GM18526 (cell line): ENCODE data around the gene PRKAR1B.

Experiments
- POLR2A ChIP-seq: IDR thresholded peaks from 3 replicates; pipeline ENCODE4 v1.6.1; 2011; ENCODE audit not compliant: insufficient read length; ENCODE audit errors: extremely low read depth

PRKAR1B gene

GRCh38 chr7:763762-764161, 36.7 kb upstream of the PRKAR1B start:
- no peak for TF ChIP-seq POLR2A

- no peak for TF ChIP-seq POLR2A
Observed at GRCh38 chr7:762885-763284, 35.8 kb upstream of the PRKAR1B start.

- TF ChIP-seq POLR2A: no peak
Observed at GRCh38 chr7:761631-762030, 34.5 kb upstream of the PRKAR1B start.

GRCh38 chr7:761101-761500, 34.0 kb upstream of the PRKAR1B start:
- no peak for TF ChIP-seq POLR2A

- no peak for TF ChIP-seq POLR2A
Observed at GRCh38 chr7:760006-760405, 32.9 kb upstream of the PRKAR1B start.

- no peak for TF ChIP-seq POLR2A
Observed at GRCh38 chr7:759569-759968, 32.5 kb upstream of the PRKAR1B start.

- no peak for TF ChIP-seq POLR2A
Observed at GRCh38 chr7:757741-758163, 30.7 kb upstream of the PRKAR1B start.

GRCh38 chr7:756928-757560, 30.0 kb upstream of the PRKAR1B start:
- no peak for TF ChIP-seq POLR2A

DNA sequence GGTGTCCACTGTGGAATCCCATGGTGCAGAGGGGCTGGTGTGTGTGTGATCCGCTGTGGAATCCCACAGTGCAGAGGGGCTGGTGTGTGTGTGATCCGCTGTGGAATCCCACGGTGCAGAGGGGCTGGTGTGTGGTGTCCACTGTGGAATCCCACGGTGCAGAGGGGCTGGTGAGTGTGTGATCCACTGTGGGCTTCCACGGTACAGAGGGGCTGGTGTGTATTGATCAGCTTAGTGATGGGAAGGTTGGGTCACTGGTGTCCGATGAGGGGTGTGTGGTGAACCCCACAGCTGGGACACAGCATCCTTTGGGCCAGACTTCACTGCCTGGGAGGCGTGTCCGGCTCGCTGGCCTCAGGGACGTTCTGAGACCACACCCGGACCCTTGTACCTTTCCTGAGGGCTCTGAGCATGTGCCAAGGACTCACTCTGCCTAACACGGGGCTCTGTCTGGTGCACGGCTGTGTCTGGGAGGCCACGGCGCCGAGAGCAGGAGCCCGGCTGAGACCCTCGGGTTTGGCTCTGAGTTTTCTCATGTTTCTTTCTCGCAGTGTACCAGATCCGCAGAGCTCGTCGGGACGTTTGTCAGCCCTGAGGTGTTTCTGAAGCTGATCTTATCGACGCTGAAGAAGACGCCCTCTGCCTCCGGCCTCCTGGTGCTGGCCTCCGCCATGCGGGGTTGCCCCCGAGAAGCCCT, 29.3 kb upstream of the PRKAR1B start:
- TF ChIP-seq POLR2A: no peak

DNA sequence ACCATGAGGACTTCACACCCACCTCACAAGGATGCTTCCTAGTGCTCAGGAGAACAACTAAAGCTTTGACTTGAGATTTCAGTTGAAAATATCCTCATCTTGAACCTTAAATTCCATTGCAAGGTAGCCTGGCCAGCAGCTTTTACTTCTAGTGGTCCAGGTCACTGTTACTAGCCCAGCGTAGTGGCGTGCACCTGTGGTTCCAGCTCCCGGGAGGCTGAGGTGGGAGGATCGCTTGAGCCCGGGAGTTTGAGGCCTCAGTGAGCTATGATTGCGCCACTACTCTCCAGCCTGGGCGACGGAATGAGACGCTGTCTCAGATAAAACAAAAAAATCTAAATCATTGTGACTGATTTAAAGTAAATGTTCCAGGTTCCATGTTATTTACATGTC, 28.3 kb upstream of the PRKAR1B start:
- no peak for TF ChIP-seq POLR2A

GRCh38 chr7:754531-755412, 27.7 kb upstream of the PRKAR1B start:
- no peak for TF ChIP-seq POLR2A

GRCh38 chr7:753190-753589, 26.1 kb upstream of the PRKAR1B start:
- no peak for TF ChIP-seq POLR2A

- no peak for TF ChIP-seq POLR2A
Observed at GRCh38 chr7:751826-752225, 24.7 kb upstream of the PRKAR1B start.

DNA sequence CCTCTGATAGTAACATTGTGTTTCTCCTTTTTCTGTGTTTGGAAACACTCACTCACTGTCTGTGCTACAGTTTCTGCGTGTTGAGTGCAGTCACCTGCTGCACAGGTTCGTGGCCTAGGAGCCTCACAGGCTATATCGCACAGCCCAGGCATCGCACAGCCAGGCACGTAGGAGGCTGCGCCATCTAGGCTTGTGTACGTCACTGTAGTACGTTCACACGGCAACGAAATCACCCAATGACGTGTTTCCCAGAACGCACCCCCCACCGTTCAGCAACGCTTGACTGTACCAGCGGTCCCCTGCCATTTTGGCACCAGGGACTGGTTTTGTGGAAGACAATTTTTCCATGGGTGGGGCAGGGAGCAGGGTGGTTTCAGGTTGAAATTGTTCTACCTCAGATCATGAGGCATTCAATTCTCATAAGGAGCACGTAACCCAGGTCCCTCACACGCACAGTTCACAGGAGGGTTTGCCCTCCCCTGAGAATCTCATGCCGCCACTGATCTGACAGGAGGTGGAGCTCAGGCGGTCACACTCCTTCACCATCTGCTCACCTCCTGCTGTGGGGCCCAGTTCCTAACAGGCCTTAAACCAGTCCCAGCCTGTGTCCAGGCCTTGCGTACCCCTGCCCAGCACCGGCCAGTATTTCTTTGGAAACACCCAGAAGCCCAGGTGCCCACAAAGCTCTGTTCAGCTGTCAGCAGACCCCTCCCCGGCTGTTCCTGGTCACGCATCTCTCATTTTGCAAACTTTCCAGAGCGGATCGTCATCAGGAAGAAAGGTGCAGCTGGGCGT, 23.2 kb upstream of the PRKAR1B start:
- TF ChIP-seq POLR2A: no peak

GRCh38 chr7:749140-749551, 22.1 kb upstream of the PRKAR1B start:
- no peak for TF ChIP-seq POLR2A
